GM19372 (cell line): ENCODE data around the gene ACP6.
"Not testable (repeated sequence)": the region's sequence is repeated elsewhere in the genome, so short reads cannot be mapped to it uniquely, and the experiment has no call there.

Source experiments
- ATAC-seq: cut with Tn5 transposase; IDR thresholded peaks from one replicate; pipeline ENCODE4 v1.9.1; 2021; ENCODE audit warnings: mild to moderate bottlenecking, low read depth, moderate library complexity; ENCODE audit not compliant: unreplicated experiment

The ACP6 gene

DNA sequence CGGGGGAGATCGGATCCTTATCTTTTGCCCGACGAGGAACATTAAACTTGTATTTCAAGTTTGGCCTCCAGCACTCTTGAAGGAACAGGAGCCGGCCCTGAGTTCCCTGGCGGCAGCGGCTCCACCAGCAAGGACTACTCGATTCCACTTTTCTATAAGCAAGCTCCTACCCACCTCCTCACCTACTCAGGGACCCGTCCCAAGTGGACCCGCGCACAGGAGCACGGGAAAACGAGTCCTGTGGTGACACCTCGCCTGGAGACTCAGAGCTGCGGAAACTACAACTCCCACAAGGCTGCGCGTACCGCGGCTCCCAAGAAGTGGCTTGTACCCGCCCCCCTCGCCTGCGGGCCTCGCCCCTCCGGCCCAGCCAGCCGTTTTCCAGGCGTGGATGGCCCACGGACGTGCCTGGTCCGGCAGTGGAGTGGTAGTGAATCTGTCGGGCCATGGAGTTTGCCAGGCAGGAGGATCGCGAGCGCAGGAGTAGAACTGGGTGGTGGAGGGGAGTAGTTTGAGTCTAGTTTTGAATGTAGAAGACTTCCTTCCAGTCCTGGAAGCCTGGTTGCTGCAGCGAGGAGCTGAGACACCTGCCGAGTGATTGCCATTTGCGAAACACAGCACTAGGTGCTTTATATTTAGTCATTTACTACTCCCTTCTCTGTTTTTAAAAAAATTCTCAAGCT, at the start of gene ACP6:
ACP6 (minus strand) TSS at position 206 of the 683 bp plus-strand sequence. CDS start 476 bp downstream, outside the sequence.
- peak; percentile 94 for ATAC-seq

DNA sequence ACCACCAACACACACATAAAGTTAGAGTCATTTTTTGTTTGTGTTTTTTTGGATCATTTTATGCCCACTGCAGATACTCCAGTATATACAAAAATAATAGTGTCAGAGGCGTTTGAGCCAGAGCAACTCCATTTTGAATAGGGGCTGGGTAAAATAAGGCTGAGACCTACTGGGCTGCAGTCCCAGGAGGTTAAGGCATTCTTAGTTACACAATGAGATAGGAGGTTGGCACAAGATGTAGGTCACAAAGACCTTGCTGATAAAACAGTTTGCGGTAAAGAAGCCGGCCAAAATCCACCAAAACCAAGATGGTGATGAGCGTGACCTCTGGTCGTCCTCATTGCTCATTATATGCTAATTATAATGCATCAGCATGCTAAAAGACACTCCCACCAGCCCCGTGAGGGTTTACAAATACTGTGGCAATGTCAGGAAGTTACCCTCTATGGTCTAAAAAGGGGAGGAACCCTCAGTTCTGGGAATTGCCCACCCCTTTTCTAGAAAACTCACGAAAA, 49.4 kb upstream of the ACP6 start:
- ATAC-seq = no peak

DNA sequence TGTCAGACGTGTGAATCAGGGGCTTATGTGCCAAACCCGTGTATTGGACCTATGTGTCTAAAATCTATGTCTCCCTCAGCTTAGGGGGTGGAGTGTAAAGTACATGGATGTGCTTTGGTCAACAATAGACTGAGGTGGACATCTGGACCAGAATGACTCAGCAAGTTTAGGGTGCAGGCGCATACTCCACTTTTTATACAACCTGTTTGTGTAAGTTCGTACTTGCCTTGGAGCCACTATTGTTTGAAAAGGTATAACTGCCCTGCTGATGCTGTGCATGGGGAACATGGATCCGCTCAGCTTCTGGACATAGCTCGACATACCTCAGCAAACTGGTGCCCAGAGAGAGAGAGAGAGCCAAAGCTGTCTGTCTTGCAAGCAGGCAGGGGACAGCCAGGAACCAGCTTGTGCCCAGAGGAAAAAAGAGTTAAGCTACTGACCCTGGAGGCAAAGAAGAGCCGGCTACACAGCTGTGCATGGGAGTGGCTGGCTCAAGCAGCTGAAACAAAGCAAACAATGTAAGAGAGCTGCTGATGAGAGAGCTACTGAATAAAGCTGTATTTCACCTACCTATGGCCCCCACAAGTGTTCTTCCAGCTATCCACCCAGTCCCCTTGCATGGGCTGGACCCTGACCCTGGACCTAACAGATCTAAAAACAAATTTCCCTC, 48.8 kb upstream of the ACP6 start:
- ATAC-seq = no peak

DNA sequence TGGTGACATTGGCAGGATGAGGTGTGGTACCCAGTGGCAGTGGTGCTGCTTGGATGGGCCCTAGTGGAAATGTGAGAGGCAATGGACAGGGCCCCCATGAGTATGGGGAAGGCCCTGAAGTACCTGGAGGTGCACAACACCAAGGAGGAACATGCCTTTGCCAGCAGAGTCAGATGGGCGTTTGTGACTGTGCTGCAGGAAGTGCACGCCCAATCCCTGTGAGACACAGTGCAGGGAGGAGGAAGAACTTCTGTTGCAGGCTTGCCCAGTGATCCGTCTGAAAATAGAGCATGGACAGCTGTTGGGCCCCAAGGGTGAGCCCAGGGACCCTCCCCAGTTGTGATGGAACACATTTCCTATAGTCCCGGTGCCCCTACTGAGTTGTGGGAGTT, 47.4 kb upstream of the ACP6 start:
- no peak for ATAC-seq

DNA sequence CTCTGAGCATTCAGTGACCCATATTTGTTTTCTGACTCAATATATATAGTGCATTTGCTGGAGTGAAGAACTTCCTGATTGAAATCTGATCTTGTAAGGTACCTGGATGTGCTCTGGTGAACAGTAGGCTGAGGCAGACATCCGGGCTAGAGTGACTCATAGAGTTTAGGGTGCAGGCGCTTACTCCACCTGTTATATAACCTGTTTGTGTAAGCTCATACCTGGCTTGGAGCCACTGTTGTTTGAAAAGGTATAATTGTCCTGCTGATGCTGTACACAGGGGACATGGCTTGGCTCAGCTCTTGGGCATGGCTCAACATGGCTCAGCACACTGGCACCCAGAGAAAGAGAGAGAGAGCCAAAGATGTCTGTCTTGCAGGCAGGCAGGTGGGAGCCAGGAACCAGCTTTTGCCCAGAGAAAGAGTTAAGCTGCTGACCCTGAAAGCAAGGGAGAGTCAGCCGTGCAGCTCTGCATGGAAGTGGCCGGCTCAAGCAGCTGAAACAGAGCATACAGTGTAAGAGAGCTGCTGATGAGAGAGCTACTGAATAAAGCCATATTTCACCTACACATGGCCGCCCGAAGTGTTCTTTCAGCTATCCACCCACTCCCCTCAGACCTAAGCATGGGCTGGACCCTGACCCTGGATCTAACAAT, 46.9 kb upstream of the ACP6 start:
- ATAC-seq = no peak

DNA sequence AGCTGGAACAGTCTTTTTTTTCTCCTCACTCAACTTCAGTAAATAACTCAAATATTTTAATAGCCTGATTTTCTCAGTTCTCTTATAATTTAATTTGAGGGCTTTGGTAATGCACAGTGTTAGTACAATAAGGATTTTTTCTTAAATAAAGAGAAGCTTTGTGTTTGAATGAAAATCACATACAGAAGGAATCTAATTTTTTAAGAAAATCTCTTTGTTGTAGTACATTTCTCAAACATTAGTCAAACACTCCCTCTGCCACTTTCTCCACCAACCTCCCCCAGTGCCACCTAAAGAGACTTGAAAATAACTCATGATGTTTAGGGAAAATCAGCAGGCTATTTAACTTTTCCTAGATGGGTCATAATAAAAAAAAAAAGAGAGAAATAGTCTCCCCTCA, 42.3 kb upstream of the ACP6 start:
- no peak for ATAC-seq

DNA sequence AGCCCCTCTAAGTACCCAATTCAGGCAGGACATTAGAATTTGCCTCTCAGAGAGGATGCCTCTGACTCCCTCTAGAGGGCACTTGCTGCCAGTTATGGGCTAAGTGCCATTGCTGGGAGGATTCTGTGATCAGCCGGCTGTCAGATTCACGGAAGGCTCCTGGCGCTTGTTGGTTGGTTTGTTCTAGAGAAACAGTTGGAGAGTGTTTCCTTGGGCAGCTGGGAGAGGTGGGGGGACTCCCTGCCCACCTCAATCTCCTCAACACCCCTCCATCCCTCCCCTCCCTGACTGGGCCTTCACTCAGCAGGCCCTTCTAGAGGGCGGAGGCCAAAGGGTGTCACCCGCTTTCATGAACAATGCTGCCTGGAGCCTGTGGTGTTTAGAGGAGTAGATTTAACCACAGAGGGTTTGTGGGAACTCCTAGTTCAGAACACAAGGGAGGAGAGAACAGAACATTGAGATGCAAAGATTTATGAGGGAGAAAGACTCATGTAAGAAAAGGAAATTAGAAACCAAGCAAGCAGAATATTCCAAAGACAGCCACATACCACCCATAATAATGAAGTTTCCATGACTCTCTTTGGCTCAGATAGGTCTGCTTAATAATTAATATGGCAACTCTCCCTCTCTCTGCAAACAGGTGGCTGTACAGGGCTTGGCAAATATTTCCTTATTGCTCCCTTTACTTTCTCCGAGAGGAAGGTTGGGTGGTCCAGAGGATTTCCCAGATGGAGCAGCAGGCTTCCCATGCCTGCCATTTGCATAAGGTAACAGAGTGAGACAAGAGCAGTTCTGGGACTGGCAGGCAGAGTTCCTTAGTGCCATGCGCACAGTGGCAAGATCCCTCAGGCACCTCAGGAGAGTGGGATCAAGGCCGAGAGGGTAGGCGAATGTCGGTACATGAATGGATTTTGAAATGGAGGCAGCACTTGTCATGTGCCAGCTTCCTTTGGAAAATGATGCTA, 30.0 kb upstream of the ACP6 start:
- ATAC-seq = no peak

DNA sequence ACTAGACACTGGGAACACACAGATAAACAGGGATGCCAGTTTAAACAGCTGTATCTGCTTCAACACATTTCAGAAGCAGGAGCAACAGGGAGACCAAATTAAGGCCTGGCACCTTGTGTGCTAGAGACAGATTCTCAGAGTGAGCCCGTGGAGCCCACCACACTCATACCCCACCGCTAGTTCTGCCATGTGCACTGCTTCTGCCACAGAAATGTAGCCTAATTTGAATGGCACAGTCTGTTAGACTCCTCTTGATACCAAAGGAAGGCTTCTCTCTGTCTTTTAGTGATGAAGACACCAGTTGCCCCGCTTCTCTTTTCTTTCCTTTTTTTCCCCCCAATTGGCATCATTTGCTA, 29.3 kb upstream of the ACP6 start:
- ATAC-seq = no peak

DNA sequence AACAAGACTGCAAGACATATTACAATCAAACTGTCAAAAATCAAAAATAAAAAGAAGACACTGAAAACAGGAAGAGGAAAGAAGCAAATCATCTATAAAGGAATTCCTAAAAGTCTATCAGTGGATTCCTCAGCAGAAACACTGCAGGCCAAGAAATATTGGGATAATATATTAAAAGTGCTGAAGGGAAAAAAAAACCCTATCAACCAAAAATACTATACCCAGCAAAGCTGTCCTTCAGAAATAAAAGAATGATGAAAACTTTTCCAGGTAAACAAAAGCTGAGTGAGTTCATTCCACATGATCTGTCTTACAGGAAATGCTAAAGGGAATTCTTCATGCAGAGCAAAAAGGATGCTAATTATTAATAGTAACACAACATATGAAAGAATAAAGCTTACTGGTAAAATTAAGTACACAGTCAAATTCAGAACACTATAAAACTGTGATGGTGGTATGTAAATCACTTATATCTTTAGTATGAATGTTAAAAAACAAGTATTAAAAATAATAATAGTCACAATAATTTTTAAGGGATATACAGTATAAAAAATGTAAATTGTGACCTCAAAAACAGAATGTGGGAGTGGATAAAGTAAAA, 12.9 kb upstream of the ACP6 start:
- ATAC-seq = no peak

DNA sequence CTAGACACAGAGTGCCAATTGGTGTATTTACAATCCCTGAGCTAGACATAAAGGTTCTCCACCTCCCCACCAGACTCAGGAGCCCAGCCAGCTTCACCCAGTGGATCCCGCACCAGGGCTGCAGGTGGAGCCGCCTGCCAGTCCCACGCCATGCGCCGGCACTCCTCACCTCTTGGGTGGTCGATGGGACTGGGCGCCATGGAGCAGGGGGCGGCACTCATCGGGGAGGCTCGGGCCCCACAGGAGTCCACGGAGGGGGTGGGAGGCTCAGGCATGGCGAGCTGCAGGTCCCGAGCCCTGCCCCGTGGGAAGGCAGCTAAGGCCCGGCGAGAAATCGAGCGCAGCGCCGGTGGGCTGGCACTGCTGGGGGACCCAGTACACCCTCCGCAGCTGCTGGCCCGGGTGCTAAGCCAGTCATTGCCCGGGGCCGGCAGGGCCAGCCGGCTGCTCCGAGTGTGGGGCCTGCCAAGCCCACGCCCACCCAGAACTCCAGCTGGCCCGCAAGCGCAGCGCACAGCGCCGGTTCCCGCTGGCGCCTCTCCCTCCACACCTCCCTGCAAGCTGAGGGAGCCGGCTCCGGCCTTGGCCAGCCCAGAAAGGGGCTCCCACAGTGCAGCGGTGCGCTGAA, 10.4 kb upstream of the ACP6 start:
- ATAC-seq = not testable (repeated sequence)

DNA sequence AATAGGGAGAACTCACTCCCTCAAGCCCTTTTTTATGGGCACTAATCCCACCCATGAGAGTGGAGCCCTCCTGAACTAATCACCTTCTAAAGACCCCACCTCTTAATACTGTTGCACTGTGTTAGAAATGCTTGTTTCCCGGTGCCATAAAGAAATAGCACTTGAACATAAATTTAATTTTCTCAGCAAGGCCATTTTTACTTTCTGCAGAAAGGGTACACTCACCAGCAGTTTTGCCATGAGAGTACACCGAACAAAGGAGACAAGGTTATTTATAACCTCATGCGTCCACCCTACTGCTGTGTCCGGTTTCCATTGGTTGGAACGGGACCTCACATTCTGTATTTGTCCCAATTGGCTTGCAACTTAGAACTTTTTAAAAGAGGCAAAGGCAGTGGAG, 7.4 kb upstream of the ACP6 start:
- not testable (repeated sequence) for ATAC-seq

DNA sequence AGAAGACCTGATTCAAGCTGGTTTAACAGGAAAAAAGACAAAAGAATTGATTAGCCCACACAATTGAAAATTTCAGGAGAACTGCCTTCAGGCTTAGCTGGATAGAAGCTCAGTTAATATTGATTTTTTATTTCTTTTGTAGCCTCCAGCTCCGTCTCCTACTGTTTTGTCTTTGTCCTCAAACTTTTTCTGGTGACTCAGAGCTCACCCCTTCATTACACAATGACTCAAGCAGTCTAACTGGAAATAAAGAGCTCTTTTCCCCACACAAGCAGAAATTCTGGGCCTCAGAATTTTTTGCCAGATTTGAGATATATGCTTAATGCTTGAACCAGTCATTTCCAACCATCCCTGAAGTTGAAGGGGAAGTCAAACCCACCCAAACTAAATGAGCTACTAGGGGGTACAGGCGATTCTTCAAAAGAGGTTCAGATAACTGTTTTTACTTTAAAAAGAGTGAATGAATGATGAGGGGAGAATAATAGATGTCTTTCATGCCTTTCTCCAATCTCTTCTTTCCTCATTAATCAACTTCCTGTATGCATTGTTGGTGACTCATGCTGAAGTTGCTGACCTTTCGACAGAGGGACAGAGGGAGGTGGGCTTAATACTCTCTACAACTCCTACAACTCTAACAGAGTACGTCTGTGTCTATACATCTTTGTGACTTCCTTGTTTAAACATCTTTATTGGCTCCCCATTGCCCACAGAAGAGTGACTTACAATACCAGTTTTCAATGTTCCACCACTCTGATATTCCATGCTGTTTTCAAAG, 6.2 kb upstream of the ACP6 start:
- no peak for ATAC-seq

DNA sequence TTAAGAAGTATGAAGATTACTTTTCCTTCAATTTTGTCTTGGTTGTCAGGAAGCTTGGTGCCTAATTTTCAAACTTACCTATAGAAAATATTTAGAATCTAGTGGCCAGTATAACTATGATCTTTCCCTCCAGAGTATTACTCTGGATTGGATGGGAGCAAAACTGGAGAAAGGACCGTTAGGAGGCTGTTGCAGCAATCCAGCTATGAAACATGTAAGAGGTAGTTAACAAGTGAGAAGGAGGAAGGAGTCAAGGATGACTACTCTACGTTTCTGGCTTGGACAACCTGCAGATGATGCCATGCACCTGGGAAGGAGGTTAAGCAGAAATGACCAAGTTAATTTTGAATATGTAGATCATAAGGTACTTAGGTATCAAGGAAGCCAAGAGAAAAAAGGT, 3.5 kb upstream of the ACP6 start:
- ATAC-seq = no peak

DNA sequence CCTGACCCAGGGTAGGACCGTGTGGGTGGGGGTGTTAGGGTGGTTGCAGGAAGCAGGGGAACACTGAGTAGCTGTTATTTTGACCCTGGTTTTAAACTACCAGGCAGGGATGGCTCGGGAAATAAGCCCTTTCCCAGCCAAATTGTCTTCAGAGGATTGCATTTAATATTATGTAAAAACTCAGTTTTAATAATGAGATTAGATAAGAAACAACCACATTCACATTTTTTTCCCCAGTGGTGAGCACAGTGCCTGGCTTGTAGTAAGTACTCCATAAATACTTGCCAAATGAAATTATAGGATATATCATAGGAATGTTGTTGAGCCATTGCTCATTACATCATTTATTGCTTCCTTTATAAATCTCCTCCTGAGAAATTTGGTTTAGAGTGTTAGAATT, 3.1 kb upstream of the ACP6 start:
- ATAC-seq = no peak

DNA sequence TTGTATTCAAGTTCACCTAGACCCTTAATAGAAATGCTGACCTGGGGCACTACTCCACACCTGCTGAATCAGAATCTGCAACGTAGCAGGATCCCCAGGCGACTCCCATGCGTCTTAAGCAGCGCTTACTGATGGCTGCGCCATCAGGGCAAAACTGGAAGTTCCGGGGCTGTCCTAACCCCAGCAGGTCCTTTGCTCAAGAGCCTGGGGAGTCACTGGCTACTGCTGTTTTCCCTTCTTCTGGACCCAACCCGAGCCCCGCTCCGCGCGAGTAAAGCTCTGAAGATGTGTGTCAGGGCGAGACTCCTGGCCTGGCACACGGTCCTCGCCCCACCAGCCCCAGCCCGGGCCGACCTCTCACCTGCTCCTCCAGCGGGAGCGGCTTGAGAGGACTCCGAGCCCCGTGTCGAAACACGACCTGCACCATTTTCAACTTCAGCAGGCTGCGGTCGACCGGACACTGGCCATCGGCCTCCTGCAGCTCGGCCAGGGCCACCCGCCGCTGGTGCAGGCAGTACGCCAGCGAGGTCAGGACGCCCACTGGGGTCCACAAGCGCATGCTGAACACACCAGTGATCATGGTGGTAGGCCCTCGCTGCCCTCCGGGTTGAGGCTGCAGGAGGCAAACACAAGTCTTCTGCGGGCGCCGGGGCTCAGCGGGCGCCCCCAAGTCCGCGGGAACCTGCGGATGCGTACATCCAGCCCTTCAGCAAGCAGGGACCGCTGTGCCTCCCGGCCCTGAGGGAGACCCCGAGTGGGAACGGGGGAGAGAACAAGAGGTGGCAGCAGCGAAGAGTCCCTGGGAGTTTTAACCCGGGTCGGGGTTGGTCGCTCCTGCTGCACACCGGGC, 630 bp downstream of the ACP6 start:
- ATAC-seq = peak; percentile 35

DNA sequence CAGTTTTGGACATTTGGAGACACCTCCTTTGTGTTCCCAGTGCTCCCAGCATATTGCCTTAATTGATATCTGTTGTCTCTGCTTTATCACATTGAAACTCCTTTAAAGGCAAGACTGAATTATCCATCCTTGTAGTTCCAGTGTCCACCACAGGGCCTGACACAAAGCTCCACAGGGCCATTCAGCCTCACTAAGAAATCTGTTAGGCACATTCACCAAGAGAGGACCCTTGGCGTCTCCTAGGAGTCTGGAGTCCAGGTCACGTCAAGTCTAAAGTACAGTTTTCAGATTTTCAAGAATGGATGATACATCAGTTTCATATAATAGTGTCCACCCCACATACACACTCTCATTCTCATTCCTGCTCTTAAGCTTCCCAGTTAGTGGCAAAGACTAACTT, 4.8 kb downstream of the ACP6 start:
- ATAC-seq = no peak

DNA sequence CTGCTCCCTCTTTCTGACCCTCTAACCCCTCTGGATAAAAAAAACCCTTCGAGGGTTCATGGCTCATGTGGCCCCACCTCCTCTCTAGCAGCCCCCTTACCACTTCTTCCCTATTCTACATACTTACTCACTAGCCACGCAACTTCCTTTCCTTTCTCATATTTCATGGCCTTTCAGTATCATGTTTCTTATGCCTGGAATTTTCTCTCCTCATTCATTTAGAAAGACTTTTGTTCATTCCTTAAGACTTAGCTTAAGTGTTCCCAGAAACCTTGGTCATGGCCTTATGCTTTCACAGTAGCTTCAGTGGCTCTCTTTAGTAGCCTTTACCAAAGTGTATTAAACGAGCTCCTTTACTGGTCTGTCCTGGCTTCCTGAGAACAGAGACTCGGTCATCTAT, 6.1 kb downstream of the ACP6 start:
- ATAC-seq = no peak

DNA sequence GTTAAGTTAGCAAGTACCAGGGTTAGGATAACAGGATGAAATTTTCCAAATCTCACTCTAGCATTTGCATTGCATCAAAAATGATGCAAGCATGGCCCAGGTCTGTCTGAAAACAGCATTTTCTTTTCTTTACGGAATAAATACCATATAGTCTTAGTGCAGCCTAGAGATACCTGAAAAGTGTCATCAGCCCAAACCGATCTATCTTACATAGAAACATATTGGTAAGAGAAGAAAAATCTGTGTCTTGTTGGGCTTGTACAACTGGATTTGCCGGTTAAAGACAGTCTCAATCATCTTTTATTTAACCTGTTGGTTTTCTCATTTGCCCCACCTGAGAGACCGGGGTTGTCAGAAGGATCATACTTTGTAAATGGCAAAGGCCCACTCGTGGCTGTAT, 15.8 kb downstream of the ACP6 start:
- no peak for ATAC-seq
